ENCODE results near the gene MTMR1. TPM values are rescaled to one million over a fixed set of nuclear protein-coding genes. Genes with fewer than 3 reads are reported as not detected.

MTMR1 gene
- total and polyA plus RNA-seq, 2 donors from 2014 or later, result 6.2 to 24.5 TPM

DNA sequence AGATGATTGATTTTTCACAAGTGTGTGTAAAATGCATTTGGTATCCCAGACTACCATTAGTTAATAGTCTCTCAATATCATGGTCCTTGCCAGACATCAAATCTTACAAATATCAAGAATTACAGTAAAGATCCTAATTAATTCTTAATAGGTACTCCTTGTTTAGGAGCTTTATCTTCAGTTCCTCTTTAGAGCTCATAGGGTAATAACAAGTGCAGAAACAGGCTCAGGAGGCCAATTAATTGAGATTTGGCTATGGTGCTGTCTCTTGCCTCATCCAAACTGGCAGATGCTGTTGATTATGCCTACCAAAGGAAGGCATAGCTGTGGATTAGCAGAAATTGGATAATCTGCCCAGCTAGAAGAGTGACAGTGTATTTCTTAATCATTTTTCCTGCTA, 6.9 kb downstream of the MTMR1 start:
- DNase-seq, result no peak
- no peak for FAIRE-seq
- no peak overlapping the region for H3K9ac ChIP-seq (ENCODE audit: low read length in 3 of 3)
- H3K4me3 ChIP-seq (ENCODE audit: low read length in 3 of 3), result no peak overlapping the region
- TF ChIP-seq, protein P1, sequence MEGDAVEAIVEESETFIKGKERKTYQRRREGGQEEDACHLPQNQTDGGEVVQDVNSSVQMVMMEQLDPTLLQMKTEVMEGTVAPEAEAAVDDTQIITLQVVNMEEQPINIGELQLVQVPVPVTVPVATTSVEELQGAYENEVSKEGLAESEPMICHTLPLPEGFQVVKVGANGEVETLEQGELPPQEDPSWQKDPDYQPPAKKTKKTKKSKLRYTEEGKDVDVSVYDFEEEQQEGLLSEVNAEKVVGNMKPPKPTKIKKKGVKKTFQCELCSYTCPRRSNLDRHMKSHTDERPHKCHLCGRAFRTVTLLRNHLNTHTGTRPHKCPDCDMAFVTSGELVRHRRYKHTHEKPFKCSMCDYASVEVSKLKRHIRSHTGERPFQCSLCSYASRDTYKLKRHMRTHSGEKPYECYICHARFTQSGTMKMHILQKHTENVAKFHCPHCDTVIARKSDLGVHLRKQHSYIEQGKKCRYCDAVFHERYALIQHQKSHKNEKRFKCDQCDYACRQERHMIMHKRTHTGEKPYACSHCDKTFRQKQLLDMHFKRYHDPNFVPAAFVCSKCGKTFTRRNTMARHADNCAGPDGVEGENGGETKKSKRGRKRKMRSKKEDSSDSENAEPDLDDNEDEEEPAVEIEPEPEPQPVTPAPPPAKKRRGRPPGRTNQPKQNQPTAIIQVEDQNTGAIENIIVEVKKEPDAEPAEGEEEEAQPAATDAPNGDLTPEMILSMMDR (IDR thresholded peaks at IDR 0.05; ENCODE audit: borderline replicate concordance, extremely low read depth, insufficient read depth), result no peak
- no peaks in the 10 kb centered on the region for H3K9me3 ChIP-seq (ENCODE audit: control insufficient read depth in 2 of 3, insufficient read depth in 1 of 3, low read length in 3 of 3)
- no peaks in the 10 kb centered on the region for H3K27me3 ChIP-seq (ENCODE audit: control insufficient read depth, insufficient read depth, low read length)
- no peaks in the 10 kb centered on the region for H3K36me3 ChIP-seq (ENCODE audit: control insufficient read depth in 2 of 3, insufficient read depth in 3 of 3, low read length in 3 of 3)
- no peaks in the 10 kb centered on the region for H3K4me1 ChIP-seq (ENCODE audit: control insufficient read depth in 2 of 3, insufficient read depth in 2 of 3, low read depth in 1 of 3, low read length in 3 of 3)
- no peak overlapping the region for H3K27ac ChIP-seq (ENCODE audit: low read depth in 2 of 2, low read length in 2 of 2)
- intact Hi-C loops (cut with DNase I), result no loop called here

DNA sequence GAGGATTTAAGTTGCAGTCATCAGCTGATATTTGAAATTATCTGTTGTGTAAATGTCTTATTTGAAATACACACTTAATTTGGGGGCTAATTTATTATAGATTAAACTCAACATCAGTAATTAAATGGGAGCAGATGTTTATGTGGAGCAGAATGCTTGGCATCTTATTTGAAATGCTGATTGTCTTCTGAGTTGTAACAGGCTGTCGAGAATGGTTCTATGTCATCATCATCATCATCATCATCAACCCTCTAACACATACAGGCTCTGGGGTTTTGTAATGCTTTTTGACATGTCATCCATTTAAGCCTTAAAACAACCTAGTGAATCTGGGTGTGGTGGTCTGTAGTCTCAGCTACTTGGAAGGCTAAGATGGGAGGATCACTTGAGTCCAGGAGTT, 8.2 kb downstream of the MTMR1 start:
- FAIRE-seq (no peak), DNase-seq (no peak)
- no peak overlapping the region for H3K9ac ChIP-seq (ENCODE audit: low read length in 3 of 3)
- H3K36me3 ChIP-seq (ENCODE audit: control insufficient read depth in 2 of 3, insufficient read depth in 3 of 3, low read length in 3 of 3), result peaks cover 0 to 3% (median 0%) of the 10 kb centered on the region in 3 donors
- no peak overlapping the region for H3K4me3 ChIP-seq (ENCODE audit: low read length in 3 of 3)
- TF ChIP-seq, protein P1 (IDR thresholded peaks at IDR 0.05; ENCODE audit: borderline replicate concordance, extremely low read depth, insufficient read depth), result no peak
- no peak overlapping the region for H3K27ac ChIP-seq (ENCODE audit: low read depth in 2 of 2, low read length in 2 of 2)
- no peaks in the 10 kb centered on the region for H3K27me3 ChIP-seq (ENCODE audit: control insufficient read depth, insufficient read depth, low read length)
- no peaks in the 10 kb centered on the region for H3K9me3 ChIP-seq (ENCODE audit: control insufficient read depth in 2 of 3, insufficient read depth in 1 of 3, low read length in 3 of 3)
- H3K4me1 ChIP-seq (ENCODE audit: control insufficient read depth in 2 of 3, insufficient read depth in 2 of 3, low read depth in 1 of 3, low read length in 3 of 3), result no peaks in the 10 kb centered on the region
- intact Hi-C loops (cut with DNase I), result no loop called here

DNA sequence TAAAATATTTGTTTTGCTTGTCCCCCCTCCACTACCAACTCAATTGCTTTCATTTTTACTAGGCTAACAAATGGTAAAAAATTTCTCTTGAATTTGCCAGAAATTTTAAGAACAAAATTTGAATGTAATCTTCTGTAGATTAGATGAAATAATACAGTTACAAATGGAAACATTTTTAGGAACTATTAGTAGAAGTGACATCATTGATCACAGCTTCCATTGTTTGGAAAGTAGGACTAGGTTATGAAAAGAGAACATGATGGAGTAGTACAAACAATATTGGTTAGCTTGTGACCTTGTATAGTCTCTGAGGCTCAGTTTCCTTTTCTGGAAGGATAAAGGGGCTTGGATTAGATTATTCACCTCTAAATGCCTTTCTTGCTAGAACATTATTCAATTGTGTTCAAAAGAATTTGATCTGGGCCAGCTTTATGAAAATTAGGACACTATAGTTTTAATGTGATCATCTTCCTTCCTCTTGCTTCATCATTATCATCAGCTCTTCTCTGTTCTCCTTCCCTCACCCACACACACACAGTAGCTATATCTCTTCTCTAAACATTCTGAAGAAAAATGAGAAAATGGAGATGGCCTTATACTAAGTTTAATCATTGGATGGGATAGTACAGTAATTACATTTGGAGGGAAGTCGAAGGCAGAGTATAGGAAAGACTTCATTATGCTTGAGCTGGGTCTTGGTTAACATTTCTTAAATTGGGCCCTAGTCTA, 9.9 kb downstream of the MTMR1 start:
- no peak overlapping the region for H3K9ac ChIP-seq (ENCODE audit: low read length in 3 of 3)
- H3K27me3 ChIP-seq (ENCODE audit: control insufficient read depth, insufficient read depth, low read length), result no peaks in the 10 kb centered on the region
- TF ChIP-seq, protein P1 (IDR thresholded peaks at IDR 0.05; ENCODE audit: borderline replicate concordance, extremely low read depth, insufficient read depth), result no peak
- no peaks in the 10 kb centered on the region for H3K9me3 ChIP-seq (ENCODE audit: control insufficient read depth in 2 of 3, insufficient read depth in 1 of 3, low read length in 3 of 3)
- H3K4me3 ChIP-seq (ENCODE audit: low read length in 3 of 3), result no peak overlapping the region
- no peaks in the 10 kb centered on the region for H3K4me1 ChIP-seq (ENCODE audit: control insufficient read depth in 2 of 3, insufficient read depth in 2 of 3, low read depth in 1 of 3, low read length in 3 of 3)
- DNase-seq (no peak), FAIRE-seq (no peak)
- intact Hi-C loops (cut with DNase I), result no loop called here
- no peak overlapping the region for H3K27ac ChIP-seq (ENCODE audit: low read depth in 2 of 2, low read length in 2 of 2)
- H3K36me3 ChIP-seq (ENCODE audit: control insufficient read depth in 2 of 3, insufficient read depth in 3 of 3, low read length in 3 of 3), result peaks cover 0 to 3% (median 0%) of the 10 kb centered on the region in 3 donors

DNA sequence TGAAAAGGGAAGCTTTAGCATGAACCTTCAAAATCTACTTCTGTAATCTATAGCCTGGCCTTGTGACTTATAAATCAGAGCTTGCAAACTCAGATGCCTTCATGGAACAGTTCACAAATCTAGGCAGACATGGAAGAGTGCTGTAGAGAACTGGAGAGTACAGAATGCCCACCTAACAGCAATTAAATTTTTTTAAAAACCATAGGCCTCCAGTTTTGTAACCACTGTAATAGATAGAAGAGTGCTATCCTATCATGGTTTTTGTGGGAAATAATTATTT, 10.4 kb downstream of the MTMR1 start:
- H3K27me3 ChIP-seq (ENCODE audit: control insufficient read depth, insufficient read depth, low read length), result no peaks in the 10 kb centered on the region
- H3K4me3 ChIP-seq (ENCODE audit: low read length in 3 of 3), result no peak overlapping the region
- intact Hi-C loops (cut with DNase I), result no loop called here
- H3K9ac ChIP-seq (ENCODE audit: low read length in 3 of 3), result no peak overlapping the region
- H3K27ac ChIP-seq (ENCODE audit: low read depth in 2 of 2, low read length in 2 of 2), result no peak overlapping the region
- no peaks in the 10 kb centered on the region for H3K4me1 ChIP-seq (ENCODE audit: control insufficient read depth in 2 of 3, insufficient read depth in 2 of 3, low read depth in 1 of 3, low read length in 3 of 3)
- no peaks in the 10 kb centered on the region for H3K9me3 ChIP-seq (ENCODE audit: control insufficient read depth in 2 of 3, insufficient read depth in 1 of 3, low read length in 3 of 3)
- DNase-seq (no peak), FAIRE-seq (no peak)
- TF ChIP-seq, protein P1 (IDR thresholded peaks at IDR 0.05; ENCODE audit: borderline replicate concordance, extremely low read depth, insufficient read depth), result no peak
- H3K36me3 ChIP-seq (ENCODE audit: control insufficient read depth in 2 of 3, insufficient read depth in 3 of 3, low read length in 3 of 3), result peaks cover 0 to 3% (median 0%) of the 10 kb centered on the region in 3 donors
